GM19328 (cell line): ENCODE results near the gene E2F1.
"Not testable (repeated sequence)": the region's sequence is repeated elsewhere in the genome, so short reads cannot be mapped to it uniquely, and the experiment has no call there.

Source experiments
- ATAC-seq: cut with Tn5 transposase; IDR thresholded peaks from one replicate; pipeline ENCODE4 v1.9.1; 2021; ENCODE audit warnings: mild to moderate bottlenecking, moderate library complexity; ENCODE audit not compliant: unreplicated experiment

Gene E2F1

GRCh38 chr20:33711446-33711738 lies 25.2 kb upstream of the E2F1 start:
- no peak for ATAC-seq

- no peak for ATAC-seq
Observed at GRCh38 chr20:33710681-33711445, 24.7 kb upstream of the E2F1 start.

- ATAC-seq = no peak
Observed at GRCh38 chr20:33709905-33710541, 23.8 kb upstream of the E2F1 start.

- ATAC-seq = no peak
Observed at GRCh38 chr20:33709398-33709797, 23.2 kb upstream of the E2F1 start.

- no peak for ATAC-seq
Observed at GRCh38 chr20:33707668-33708067, 21.5 kb upstream of the E2F1 start.

- no peak for ATAC-seq
Observed at GRCh38 chr20:33704197-33704924, 18.2 kb upstream of the E2F1 start.

- ATAC-seq = no peak
Observed at GRCh38 chr20:33703498-33704137, 17.4 kb upstream of the E2F1 start.

- ATAC-seq = no peak
Observed at GRCh38 chr20:33702861-33703260, 16.7 kb upstream of the E2F1 start.

GRCh38 chr20:33701629-33702450 lies 15.7 kb upstream of the E2F1 start:
- no peak for ATAC-seq

- not testable (repeated sequence) for ATAC-seq
Observed at GRCh38 chr20:33700696-33701441, 14.7 kb upstream of the E2F1 start.

- not testable (repeated sequence) for ATAC-seq
Observed at GRCh38 chr20:33698966-33699365, 12.8 kb upstream of the E2F1 start.

- ATAC-seq = no peak
Observed at GRCh38 chr20:33697129-33697528, 10.9 kb upstream of the E2F1 start.

GRCh38 chr20:33696448-33696847 lies 10.3 kb upstream of the E2F1 start:
- ATAC-seq = no peak

- no peak for ATAC-seq
Observed at GRCh38 chr20:33694639-33695012, 8.4 kb upstream of the E2F1 start.

- ATAC-seq = no peak
Observed at GRCh38 chr20:33693741-33694638, 7.8 kb upstream of the E2F1 start.

- ATAC-seq = no peak
Observed at GRCh38 chr20:33693289-33693688, 7.1 kb upstream of the E2F1 start.

GRCh38 chr20:33689973-33690372 lies 3.8 kb upstream of the E2F1 start:
- ATAC-seq = no peak

- ATAC-seq = no peak
Observed at GRCh38 chr20:33689493-33689892, 3.3 kb upstream of the E2F1 start.

- ATAC-seq = no peak
Observed at GRCh38 chr20:33688938-33689424, 2.8 kb upstream of the E2F1 start.
